Daoy (cell line): Measurements from ENCODE around the gene PHF10. TPM values are rescaled to one million over a fixed set of nuclear protein-coding genes. Genes with fewer than 3 reads are reported as not detected.

Experiments
- DNase-seq: peaks from one replicate; pipeline ENCODE4 v3.0.0-alpha.2; 2015; ENCODE audit warnings: low read depth
- total RNA-seq: library from RNA; depleted of rRNA; stranded (reverse); fragments of >200 nt; shearing (Covaris generic); gene quantifications from 2 replicates; pipeline ENCODE4 v1.2.3, GENCODE V29; 2014

PHF10 gene
- total RNA-seq, 1 experiment from 2014 or later: 33.4 TPM

- no peak for DNase-seq
Observed at GRCh38 chr6:169677096-169677495, 47.2 kb downstream of the PHF10 start.

- DNase-seq: no peak
Observed at GRCh38 chr6:169675011-169675410, 49.3 kb downstream of the PHF10 start.

DNA sequence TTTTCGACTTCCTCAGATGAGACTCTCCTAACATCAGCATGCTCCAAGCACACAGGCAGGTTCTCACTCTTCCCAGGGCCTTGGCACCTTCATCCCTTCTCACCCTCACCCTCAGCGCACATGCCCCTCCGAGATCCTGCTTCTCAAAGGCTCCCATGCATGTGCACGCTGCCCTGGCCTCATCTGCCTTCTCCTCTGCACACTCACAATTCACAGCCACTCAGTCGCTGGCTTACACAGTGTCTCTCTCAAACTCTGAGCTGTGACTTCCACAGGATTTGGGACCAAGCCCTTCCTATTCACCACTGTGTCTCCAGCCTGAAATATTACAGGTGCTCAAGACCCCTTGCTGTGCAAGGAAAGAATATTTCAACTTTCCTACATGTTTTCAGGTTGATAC is 52.7 kb downstream of the PHF10 start:
- DNase-seq: no peak

DNA sequence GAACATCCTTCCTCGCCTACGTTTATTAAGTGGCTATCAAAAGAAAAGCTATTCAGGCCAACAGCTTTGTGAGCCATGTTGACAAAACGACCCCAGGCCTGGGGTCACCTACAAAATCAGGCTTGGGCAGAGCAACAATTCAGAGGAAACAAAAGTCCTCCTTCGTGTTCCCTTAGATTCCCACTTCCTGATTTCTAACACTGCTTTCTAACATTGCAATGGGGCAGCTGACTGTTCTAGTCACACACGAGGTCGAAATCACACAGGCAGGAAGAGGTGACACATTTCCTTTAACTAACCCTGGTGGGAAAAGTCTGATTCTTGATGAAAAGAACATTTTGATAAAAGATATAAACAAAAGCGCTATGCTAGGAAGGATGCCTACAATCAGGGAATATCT is 54.4 kb downstream of the PHF10 start:
- DNase-seq: peak; percentile 66

GRCh38 chr6:169669147-169669546 is 55.2 kb downstream of the PHF10 start:
- DNase-seq: no peak

- no peak for DNase-seq
Observed at GRCh38 chr6:169668203-169668847, 56.0 kb downstream of the PHF10 start.

DNA sequence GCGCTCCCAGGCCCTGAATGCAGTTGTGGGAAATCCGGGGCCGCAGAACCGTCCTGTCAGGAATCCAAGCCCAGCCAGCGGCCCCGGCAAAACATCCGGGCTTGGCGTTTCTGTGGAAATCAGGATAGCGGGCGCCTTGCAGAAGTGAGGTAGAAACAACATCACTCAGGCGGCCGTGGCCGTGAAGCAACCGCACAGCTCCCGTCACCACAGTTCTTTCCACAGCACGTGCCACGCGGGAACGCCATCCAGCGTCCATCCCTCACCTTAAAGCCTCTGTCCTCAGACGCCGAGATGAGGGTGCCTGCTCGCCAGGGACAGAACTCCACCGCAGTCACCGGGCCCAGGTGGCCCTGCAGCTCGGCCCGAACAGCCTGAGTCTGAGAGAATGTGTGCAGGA is 56.6 kb downstream of the PHF10 start:
- no peak for DNase-seq

DNA sequence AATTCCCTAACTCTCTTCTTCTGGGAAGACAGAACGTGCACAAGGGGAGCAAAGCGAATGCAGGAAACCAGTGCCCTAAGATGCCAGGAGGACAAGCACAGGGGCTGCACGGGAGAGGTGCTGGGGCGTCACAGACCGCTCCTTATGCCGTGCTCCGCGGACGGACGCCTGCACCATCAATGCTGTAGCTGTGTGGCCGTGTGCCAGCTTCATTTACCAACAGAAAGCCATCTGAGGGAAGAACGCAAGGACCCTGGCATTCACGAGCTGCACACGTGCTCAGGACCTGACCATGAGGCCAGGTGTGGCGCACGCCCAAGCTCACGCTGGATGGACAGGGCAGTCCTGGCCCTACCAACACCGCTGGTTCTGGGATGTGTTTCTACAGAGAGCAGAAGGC is 57.9 kb downstream of the PHF10 start:
- no peak for DNase-seq

GRCh38 chr6:169665289-169665688 is 59.0 kb downstream of the PHF10 start:
- no peak for DNase-seq

DNA sequence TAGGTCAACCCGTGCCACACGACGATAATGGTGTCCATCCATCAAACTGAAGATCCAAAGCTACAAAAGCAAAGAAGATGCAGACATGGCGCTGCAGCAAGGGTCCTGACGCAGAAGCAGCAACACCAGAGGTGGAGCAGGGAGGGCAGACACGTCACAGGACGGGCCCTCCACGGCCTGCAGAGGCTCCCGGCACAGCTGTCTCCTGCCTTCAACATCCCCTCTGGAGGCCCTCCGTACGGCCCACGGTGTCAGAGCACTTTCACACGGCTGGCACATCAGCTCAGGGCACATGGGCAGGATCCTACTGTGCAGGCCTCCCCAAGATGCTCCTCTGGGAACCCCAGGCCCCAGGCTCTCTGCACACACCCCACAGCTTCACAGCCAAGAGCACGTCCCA is 60.1 kb downstream of the PHF10 start:
- DNase-seq: no peak

DNA sequence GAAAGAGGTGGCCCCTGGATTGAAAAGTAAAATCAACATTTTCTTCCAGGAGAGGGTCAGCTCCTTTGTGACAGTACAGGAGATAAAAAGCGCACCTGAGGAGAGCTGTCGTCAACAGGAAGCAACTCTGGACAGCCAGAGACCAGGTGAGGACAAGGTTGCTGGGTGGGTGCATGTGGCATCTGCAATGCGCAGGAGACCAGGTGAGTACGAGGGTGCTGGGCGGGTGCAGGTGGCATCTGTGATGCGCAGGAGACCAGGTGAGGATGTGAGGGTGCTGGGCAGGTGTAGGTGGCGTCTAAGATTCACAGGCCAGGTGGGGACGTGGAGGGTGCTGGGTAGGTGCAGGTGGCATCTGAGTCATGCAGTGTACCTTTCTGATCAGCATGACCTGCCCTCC is 60.8 kb downstream of the PHF10 start:
- DNase-seq: no peak

DNA sequence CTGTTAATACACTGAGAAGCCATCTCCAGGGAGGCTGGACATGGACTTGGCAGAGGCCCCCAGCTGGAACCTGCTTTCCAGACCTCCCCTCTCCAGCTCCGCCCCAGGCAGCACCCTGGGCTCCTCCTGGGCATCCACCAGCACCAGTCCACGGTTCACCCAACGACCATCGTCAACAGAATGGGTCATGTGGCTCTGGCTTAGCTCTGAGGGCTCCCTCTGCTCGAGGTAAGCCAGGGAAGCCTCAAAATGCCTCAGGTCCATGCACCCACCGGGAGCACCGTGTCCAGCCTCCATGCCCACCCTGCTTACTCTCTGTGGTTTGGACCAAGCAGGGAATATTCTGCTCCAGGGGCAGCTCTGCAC is 62.9 kb downstream of the PHF10 start:
- no peak for DNase-seq

DNA sequence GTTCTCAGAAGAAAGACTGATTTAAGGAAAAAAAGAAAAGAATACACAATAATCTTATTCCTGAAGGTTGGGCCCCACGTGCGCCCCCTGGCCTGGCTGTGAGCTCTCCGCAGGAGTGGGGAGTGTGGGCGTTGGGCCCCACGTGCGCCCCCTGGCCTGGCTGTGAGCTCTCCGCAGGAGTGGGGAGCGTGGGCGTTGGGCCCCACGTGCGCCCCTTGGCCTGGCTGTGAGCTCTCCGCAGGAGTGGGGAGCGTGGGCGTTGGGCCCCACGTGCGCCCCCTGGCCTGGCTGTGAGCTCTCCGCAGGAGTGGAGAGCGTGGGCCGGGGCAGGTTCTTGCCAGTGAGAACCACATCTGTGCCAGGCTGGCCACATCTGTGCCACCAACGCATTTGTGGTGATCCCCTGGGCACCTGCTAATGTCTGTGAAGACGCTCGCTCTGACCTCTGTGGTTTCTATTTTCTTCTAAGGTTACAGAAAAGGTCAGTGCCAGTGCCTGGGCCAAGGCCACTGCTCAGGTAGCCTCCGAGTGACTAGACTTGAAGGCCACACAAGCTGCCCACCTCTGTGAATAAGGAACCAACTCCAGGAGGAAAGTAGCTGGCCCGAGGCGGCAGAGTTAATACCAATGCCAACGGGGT is 63.4 kb downstream of the PHF10 start:
- no peak for DNase-seq

GRCh38 chr6:169659820-169660610 is 64.3 kb downstream of the PHF10 start:
- DNase-seq: no peak

DNA sequence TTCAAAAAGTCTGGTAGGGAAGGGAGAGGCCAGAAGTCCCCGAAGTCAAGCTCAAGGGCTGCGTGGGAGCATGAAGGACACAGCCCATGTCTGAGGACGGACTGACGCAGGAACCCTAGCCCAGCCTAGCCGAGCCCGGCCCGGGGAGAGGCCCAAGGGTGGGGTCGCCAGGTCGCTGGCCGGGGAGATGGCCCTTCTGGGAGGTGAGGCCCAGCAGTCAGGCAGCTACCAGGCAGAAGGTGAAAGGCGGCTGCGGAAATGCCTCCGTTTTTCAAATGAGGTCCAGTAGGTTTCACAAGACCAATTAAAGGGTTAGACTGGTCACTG is 67.1 kb downstream of the PHF10 start:
- no peak for DNase-seq

GRCh38 chr6:169656546-169657283 is 67.6 kb downstream of the PHF10 start:
- no peak for DNase-seq

DNA sequence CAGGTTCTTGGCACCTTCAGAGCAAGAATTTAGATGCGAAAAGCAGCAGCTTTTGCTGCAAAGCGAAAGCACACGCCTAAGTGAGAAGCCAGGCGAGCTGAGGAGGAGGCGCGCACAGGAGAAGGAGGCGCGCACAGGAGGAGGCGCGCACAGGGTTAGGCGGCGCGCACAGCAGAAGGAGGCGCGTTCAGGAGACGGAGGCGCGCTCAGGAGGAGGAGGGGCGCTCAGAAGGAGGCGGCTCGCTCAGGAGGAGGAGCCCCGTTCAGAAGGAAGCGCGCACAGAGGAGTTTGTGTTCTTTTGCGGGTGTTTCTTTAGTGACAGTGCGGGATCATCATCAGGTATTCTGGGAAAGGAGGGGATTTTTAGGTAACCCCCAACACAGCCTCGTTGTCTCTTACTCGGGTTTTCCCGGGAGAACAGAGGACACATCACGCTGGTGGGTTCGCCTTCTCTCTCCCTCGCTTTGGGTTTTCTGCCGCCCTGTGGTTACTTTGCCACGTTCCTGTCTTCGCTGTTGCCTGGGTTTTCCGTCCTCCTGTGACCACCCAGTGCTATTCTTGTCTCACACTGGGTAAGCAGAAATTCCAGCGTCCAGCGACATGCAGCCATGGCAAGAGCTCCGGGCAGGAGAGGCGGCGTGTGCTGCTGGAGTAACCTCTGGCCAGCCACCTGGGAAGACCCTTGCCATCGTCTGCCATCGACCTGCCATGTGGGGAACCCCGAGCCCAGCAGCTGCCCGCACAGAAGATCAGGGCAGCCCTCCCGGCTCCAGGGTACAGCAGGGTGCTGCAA is 69.5 kb downstream of the PHF10 start:
- peak; percentile 73 for DNase-seq
